Cardiac septum (tissue), 1 donor: ENCODE measurements around the gene TBCK. TPM values are rescaled to one million over a fixed set of nuclear protein-coding genes. Genes with fewer than 3 reads are reported as not detected.
"Not testable (repeated sequence)": the region's sequence is repeated elsewhere in the genome, so short reads cannot be mapped to it uniquely, and the experiment has no call there.

Source experiments
- DNase-seq: peaks from one replicate; pipeline ENCODE4 v3.0.0-alpha.2; 2020; ENCODE audit warnings: low spot score
- intact Hi-C: fragments of 100-400 bp; cut with DNase I; formaldehyde crosslinking; loops from one replicate; pipeline ENCODE4 v1.14.0; 2022
- total RNA-seq: library from RNA; stranded (reverse); fragmentation: NEBNext Ultra II Directional; extraction: Animal tissue kit (Norgen Biotek cat#: 25700); gene quantifications from one replicate; pipeline ENCODE4 v1.2.1, GENCODE V29; 2021
- donor health status: DM: no; HTN: no; CAD: no.

Gene TBCK
- total RNA-seq, 1 donor from 2014 or later: 23.7 TPM

DNA sequence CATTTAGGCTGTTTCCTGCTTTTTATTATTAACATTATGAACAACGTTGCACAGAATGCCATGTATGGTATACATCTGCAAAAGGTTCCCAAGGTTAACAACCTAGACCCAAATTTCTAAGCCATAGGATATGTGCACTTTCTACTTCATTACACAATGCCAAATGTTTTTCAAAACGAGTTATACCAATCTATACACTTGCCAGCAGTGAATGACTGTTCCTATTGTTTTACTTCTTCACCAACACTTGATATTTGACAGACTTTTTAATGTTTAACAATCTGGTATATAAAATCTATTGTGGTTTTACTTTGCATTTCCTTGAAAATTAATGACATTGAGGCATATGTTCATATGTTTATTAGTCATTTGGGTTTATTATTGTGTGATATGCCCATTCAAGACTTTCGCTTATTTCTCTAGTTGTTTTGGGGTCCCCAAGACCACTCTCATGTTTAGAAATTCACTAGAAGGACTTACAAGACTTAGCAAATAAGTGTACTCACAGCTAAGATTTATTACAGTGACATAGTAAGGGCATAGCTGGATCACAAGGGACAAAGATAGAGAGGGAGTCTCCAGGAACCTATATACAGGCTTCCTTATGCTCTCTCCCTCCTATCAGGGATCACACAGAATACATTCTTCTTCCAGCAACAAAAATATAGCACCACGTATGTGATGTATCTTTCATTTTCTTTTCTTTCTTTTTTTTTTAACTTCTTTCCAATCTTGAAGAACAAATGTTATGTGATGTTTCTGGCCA, 62.5 kb downstream of the TBCK start:
- no peak for DNase-seq
- intact Hi-C loops: no loop called here

GRCh38 chr4:106247600-106247999, 68.4 kb downstream of the TBCK start:
- no peak for DNase-seq
- intact Hi-C loops: no loop called here

GRCh38 chr4:106246441-106246840, 69.6 kb downstream of the TBCK start:
- no peak for DNase-seq
- intact Hi-C loops: no loop called here

GRCh38 chr4:106245176-106245575, 70.8 kb downstream of the TBCK start:
- intact Hi-C loops: no loop called here
- no peak for DNase-seq

- no peak for DNase-seq
- intact Hi-C loops: no loop called here
Observed at GRCh38 chr4:106240699-106241098, 75.3 kb downstream of the TBCK start.

GRCh38 chr4:106238820-106239420, 77.1 kb downstream of the TBCK start:
- no peak for DNase-seq
- intact Hi-C loops: no loop called here

GRCh38 chr4:106231931-106232330, 84.1 kb downstream of the TBCK start:
- DNase-seq: no peak
- intact Hi-C loops: no loop called here

DNA sequence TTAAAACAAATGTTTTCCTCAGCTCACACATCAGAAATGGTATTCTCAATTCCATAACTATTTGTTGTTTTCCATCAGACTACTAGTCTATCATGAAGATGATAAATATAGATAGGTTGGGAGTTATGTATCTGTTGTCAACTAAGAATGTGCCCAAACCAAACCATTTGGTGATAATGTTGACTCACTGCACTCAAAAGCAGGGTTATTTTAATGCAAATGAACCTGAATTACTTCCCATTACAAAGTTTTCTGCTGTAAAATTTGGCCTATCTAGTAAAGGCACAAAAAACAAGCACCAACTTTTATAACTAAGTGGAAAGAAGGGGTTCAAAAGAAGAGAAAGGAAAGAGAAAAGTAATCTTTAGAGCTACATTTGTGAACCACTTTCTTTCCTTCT, 93.5 kb downstream of the TBCK start:
- intact Hi-C loops: no loop called here
- no peak for DNase-seq

DNA sequence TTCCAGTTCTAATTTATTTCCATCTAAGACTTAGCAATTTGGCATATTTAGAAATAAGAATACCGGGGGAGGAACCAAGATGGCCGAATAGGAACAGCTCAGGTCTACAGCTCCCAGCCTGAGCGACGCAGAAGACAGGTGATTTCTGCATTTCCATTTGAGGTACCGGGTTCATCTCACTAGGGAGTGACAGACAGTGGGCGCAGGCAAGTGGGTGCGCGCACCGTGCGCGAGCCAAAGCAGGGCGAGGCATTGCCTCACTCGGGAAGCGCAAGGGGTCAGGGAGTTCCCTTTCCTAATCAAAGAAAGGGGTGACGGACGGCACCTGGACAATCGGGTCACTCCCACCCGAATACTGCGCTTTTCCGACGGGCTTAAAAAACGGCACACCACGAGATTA, 102.7 kb downstream of the TBCK start:
- DNase-seq, intact Hi-C loops: not testable (repeated sequence)

DNA sequence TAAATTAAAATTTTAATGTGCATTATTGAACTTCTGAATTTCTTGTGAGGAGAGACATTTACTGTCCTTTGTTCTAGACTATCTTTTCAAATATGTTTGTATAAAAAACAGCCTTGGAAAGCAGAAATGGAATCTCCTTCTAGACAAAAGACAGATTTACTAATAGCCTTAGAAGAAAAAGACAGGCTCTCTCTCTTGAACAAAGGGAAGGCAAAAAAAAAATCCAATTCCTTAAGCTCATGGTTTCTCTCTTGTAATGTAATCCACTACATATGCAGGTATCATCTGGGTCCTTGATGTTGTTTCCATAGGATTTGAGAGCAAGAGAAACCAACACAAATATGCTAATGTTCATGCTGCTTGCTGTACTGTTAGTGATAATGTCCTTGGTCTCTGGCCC, 106.0 kb downstream of the TBCK start:
- intact Hi-C loops: no loop called here
- no peak for DNase-seq

- intact Hi-C loops: no loop called here
- DNase-seq: no peak
Observed at GRCh38 chr4:106208481-106209460, 107.2 kb downstream of the TBCK start.

DNA sequence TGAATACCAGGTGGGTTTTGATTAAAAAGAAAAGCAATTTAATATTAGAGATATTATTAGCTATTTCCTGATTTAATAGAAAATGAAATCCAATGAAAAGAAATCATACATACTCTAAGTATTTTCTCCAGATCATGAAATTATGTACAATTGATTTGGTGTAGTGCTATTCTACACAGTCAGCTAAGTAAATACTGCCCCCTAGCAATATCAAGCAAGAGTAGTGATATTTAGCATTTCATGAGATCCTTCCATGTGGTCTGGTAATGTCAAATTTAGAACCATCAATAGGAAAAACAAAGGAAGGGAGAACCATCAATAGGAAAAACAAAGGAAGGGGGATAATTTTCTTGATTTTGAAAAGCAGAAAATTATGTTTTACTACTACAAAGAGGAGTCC, 114.6 kb downstream of the TBCK start:
- no peak for DNase-seq
- intact Hi-C loops: loop anchor here (5.0 kb wide), 1 partner anchor 494 kb away; the partner anchor contains the start of genes GSTCD and INTS12

DNA sequence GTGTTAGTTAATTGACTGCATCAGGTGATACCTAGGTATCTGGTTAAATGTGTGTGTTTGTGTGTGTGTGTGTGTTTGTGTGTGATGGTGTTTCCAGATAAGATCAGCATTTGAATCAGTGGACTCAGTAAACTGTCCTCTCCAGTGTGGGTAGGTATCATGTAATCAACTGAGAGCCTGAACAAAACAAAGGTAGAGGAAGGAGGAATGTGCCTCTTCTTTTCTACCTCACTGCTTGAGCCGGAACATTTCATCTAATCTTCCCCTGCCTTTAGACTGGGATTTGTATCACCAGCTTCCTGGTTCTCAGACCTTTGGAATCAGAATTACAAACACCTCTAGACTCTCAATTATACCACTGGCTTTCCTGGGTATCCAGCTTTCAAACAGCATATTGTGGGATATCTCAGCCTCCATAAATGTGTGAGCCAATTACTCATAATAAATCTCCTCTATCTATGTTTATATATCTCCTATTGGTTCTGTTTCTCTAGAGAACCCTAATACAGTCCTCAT, 120.5 kb downstream of the TBCK start:
- no peak for DNase-seq
- intact Hi-C loops: no loop called here

DNA sequence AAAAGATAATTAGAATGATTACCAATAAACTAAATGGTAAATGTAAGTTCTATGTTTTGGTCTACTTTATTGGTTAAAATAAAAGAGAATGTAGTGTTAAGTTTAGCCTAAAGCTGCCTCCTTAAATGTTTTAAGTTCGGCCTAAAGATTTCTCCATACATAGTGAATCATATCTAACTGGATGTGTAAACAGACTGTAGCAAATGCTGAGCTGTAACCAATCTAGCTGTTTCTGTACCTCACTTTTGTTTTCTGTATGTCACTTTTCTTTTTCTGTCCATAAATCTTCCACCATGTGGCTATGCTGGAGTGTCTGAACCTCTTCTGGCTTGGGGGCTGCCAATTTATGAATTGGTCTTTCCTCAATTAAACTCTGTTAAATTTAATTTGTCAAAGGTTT, 121.2 kb downstream of the TBCK start:
- DNase-seq: no peak
- intact Hi-C loops: no loop called here

DNA sequence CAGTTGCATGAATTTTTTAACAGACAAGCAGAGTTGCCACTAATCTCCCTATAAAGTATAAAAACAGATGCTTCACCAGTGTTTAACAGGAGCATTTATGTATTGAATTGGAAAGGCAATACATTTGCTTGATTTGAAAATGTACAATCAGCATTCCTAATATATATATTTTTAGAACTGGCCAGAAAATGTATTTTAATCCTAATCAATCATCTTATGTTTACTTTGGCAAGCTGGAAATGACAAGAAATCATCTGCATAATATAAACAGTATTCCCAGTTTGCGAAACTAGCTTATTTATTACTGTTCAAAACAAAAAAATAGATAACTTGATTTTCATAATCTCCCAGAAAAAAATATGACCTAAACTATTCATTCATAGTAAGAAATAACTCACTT, 123.9 kb downstream of the TBCK start:
- no peak for DNase-seq
- intact Hi-C loops: no loop called here

DNA sequence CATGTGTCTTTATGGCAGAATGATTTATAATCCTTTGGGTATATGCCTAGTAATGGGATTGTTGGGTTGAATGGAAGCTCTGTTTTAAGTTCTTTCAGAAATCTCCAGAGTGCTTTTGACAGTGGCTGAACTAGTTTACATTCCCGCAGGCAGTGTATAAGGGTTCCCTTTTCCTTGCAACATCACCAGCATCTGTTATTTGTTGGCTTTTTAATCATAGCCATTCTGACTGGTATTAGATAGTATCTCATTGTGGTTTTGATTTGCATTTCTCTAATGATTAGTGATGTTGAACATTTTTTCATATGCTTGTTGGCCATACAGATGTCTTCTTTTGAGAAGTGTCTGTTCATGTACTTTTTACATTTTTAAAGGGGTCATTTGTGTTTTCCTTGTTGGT, 129.8 kb downstream of the TBCK start:
- DNase-seq: no peak
- intact Hi-C loops: no loop called here

- intact Hi-C loops: no loop called here
- no peak for DNase-seq
Observed at GRCh38 chr4:106183551-106183950, 132.5 kb downstream of the TBCK start.

DNA sequence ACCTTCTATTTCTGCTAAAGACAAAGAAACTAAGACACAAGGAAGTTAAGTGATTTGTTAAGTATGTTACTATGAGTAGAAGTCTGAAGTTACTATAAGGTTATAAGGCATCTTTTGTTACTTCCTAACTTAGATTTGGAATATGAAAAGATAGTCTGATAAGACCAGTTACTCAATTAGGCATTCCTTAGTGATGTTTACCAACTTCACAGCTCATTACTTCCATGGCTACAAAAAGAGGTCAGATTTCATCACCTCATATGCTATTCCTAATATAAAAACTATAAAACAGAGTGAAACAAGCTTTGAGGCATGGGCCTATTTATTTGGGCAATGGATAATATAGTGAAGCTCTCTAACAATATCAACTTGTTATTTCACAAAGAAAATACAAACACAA, 143.1 kb downstream of the TBCK start:
- intact Hi-C loops: no loop called here
- no peak for DNase-seq

DNA sequence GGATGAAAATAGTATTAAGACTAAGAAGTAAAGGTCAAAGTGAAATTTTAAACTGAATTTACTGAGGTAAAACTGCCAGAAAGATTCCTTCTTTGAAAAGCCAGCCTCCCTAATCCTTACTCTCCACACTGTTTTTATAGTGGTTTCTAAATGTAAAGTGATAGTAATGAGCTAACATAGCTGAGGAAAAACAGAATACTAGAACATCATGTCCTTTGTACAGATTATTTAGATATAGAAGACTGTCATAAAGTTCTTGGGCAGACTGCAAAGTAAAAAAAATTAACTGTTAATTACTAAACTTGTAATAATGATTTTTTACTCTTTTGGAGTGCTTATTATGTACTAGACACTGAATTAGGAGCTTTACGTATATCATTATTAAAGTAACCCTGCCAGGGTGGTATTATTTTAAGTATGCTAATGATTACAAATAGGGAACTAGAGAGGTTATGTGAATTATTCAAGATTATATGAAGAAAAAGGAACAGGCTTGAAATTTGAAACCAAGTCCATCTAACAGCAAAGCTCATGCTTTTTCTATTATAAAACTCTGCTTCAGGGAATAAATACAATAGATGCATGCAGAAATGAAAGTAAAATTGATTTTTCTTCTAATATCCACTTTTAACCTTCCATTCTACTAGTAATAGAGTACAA, 150.5 kb downstream of the TBCK start:
- no peak for DNase-seq
- intact Hi-C loops: no loop called here

- intact Hi-C loops: no loop called here
- DNase-seq: no peak
Observed at GRCh38 chr4:106162278-106162677, 153.7 kb downstream of the TBCK start.
